H1 (cell line): ENCODE results near the gene MPP3. TPM values are rescaled to one million over a fixed set of nuclear protein-coding genes. Genes with fewer than 3 reads are reported as not detected.

Source experiments
- CTCF ChIA-PET: fragments of 300-600 bp; sonication (Branson Sonifier 250); formaldehyde crosslinking; loops from one replicate; lab custom pipeline; 2021; ENCODE audit not compliant: partially characterized antibody; lab: Charles Lee
- POLR2A ChIA-PET: fragments of 300-600 bp; sonication (Branson Sonifier 250); formaldehyde crosslinking; loops from one replicate; lab custom pipeline; 2021; ENCODE audit warnings: inconsistent platforms; ENCODE audit not compliant: partially characterized antibody; lab: Charles Lee
- DNase-seq, 2 experiments: peaks; one replicate each; pipeline versions ENCODE4 v3.0.0 to v3.0.0-alpha.2; 2010 to 2022; ENCODE audit warnings: low spot score in 2 of 2, low read depth in 1 of 2, mixed read lengths in 1 of 2
- FAIRE-seq: peaks from 2 replicates; lab custom pipeline; 2011; peaks lifted over from hg19 to GRCh38; lab: Jason Lieb, UNC
- H2AFZ ChIP-seq: 2 replicates; pipeline ENCODE4 v1.8.1; 2012; ENCODE audit warnings: low read length, inconsistent platforms
- H2AK5ac ChIP-seq: 2 replicates; pipeline ENCODE4 v1.6.1; 2013; ENCODE audit warnings: low read depth, low read length
- H2BK120ac ChIP-seq: replicated peaks from 2 replicates; pipeline ENCODE3; 2013; ENCODE audit warnings: low read depth, low read length, inconsistent platforms
- H2BK12ac ChIP-seq: 2 replicates; pipeline ENCODE4 v1.6.1; 2013; ENCODE audit warnings: low read depth, low read length
- H2BK15ac ChIP-seq: 2 replicates; pipeline ENCODE4 v1.6.1; 2013; ENCODE audit warnings: low read length
- H2BK20ac ChIP-seq: 2 replicates; pipeline ENCODE4 v1.6.1; 2013; ENCODE audit warnings: low read length
- H2BK5ac ChIP-seq: 2 replicates; pipeline ENCODE4 v1.6.1; 2013; ENCODE audit warnings: low read depth, low read length
- H3K14ac ChIP-seq: 2 replicates; pipeline ENCODE4 v1.6.1; 2013; ENCODE audit warnings: inconsistent platforms; ENCODE audit not compliant: insufficient read length
- H3K18ac ChIP-seq: 2 replicates; pipeline ENCODE4 v1.6.1; 2013; ENCODE audit warnings: low read length; ENCODE audit errors: extremely low read depth
- H3K23ac ChIP-seq: 2 replicates; pipeline ENCODE4 v1.6.1; 2013; ENCODE audit warnings: inconsistent platforms; ENCODE audit not compliant: insufficient read length
- H3K23me2 ChIP-seq: 2 replicates; pipeline ENCODE4 v1.6.1; 2013; ENCODE audit warnings: low read depth, low read length
- H3K27ac ChIP-seq: 2 replicates; pipeline ENCODE4 v1.6.1; 2011; ENCODE audit warnings: low read depth, low read length, inconsistent platforms
- H3K27me3 ChIP-seq, 4 experiments: replicated peaks in 1 of 4; 1 replicate in 1 of 4; 2 replicates in 3 of 4; pipeline versions ENCODE4 v1.6.1 to v1.8.1; 2011 to 2013; ENCODE audit warnings: low read length in 3 of 4, mild to moderate bottlenecking in 3 of 4, inconsistent platforms in 2 of 4, mixed read lengths in 2 of 4, moderate library complexity in 1 of 4; ENCODE audit not compliant: control insufficient read depth in 3 of 4, insufficient read depth in 3 of 4; ENCODE audit errors: extremely low read depth in 1 of 4
- H3K36me3 ChIP-seq, 4 experiments: 2 replicates each; pipeline versions ENCODE4 v1.6.1 to v1.8.1; 2011 to 2013; ENCODE audit warnings: mild to moderate bottlenecking in 4 of 4, low read length in 3 of 4, moderate library complexity in 2 of 4, control low read depth in 1 of 4, inconsistent platforms in 1 of 4; ENCODE audit not compliant: insufficient read depth in 4 of 4, control insufficient read depth in 2 of 4
- H3K4ac ChIP-seq: replicated peaks from 2 replicates; pipeline ENCODE3; 2013; ENCODE audit warnings: low read length, low read depth, mixed read lengths, inconsistent platforms; ENCODE audit not compliant: insufficient read length
- H3K4me1 ChIP-seq, 4 experiments: replicated peaks in 1 of 4; 1 replicate in 1 of 4; 2 replicates in 3 of 4; pipeline versions ENCODE4 v1.6.1 to v1.8.1; 2011 to 2013; ENCODE audit warnings: low read length in 3 of 4, inconsistent platforms in 2 of 4, mixed read lengths in 1 of 4; ENCODE audit not compliant: insufficient read depth in 4 of 4, control insufficient read depth in 3 of 4
- H3K4me2 ChIP-seq, 2 experiments: 2 replicates each; pipeline versions ENCODE4 v1.6.1 to v1.8.1; 2011 to 2013; ENCODE audit warnings: low read depth in 2 of 2, low read length in 2 of 2, control low read depth in 1 of 2, inconsistent platforms in 1 of 2, mild to moderate bottlenecking in 1 of 2; ENCODE audit not compliant: insufficient read depth in 1 of 2
- H3K4me3 ChIP-seq, 4 experiments: fragments of 200-600, 300-600 bp in 1 of 4; sonication (generic), shearing (Covaris generic), sonication (Bioruptor Twin) in 1 of 4; 2 replicates each; pipeline versions ENCODE4 v1.5.1 to v1.8.1; 2011 to 2016; ENCODE audit warnings: low read length in 4 of 4, low read depth in 3 of 4, control low read depth in 2 of 4, inconsistent platforms in 2 of 4, mild to moderate bottlenecking in 2 of 4, mixed read lengths in 1 of 4, moderate library complexity in 1 of 4; ENCODE audit not compliant: insufficient read depth in 2 of 4; ENCODE audit errors: extremely low read depth in 1 of 4
- H3K56ac ChIP-seq: replicated peaks from 2 replicates; pipeline ENCODE3; 2013; ENCODE audit warnings: low read depth, mild to moderate bottlenecking, mixed read lengths, low read length, inconsistent platforms; ENCODE audit not compliant: insufficient read length
- H3K79me1 ChIP-seq: 2 replicates; pipeline ENCODE4 v1.6.1; 2013; ENCODE audit warnings: low read depth, low read length, control low read depth
- H3K79me2 ChIP-seq, 2 experiments: 2 replicates each; pipeline versions ENCODE4 v1.6.1 to v1.8.1; 2012 to 2013; ENCODE audit warnings: low read length in 2 of 2, mild to moderate bottlenecking in 2 of 2, inconsistent platforms in 1 of 2; ENCODE audit not compliant: insufficient read depth in 2 of 2, control insufficient read depth in 1 of 2
- H3K9ac ChIP-seq, 4 experiments: replicated peaks in 1 of 4; 1 replicate in 1 of 4; 2 replicates in 3 of 4; pipeline versions ENCODE4 v1.6.1 to v1.8.1; 2011 to 2013; ENCODE audit warnings: low read depth in 3 of 4, low read length in 3 of 4, control low read depth in 2 of 4, mild to moderate bottlenecking in 2 of 4, moderate library complexity in 2 of 4, inconsistent platforms in 1 of 4; ENCODE audit errors: extremely low read depth in 1 of 4
- H3K9me3 ChIP-seq, 2 experiments: 2 replicates each; pipeline versions ENCODE4 v1.6.1 to v1.8.1; 2012 to 2013; ENCODE audit warnings: mild to moderate bottlenecking in 2 of 2, moderate library complexity in 2 of 2, control low read depth in 1 of 2, inconsistent platforms in 1 of 2, low read depth in 1 of 2, low read length in 1 of 2, mixed read lengths in 1 of 2; ENCODE audit not compliant: insufficient read depth in 2 of 2
- H4K20me1 ChIP-seq, 2 experiments: replicated peaks in 1 of 2; 2 replicates each; pipeline versions ENCODE3 to v1.8.1; 2011 to 2013; ENCODE audit warnings: inconsistent platforms in 2 of 2, low read length in 2 of 2, mild to moderate bottlenecking in 1 of 2; ENCODE audit not compliant: insufficient read depth in 2 of 2, control insufficient read depth in 1 of 2
- H4K5ac ChIP-seq: 2 replicates; pipeline ENCODE4 v1.6.1; 2013; ENCODE audit warnings: low read length, low read depth, mixed read lengths, inconsistent platforms; ENCODE audit not compliant: insufficient read length
- H4K8ac ChIP-seq: 2 replicates; pipeline ENCODE4 v1.8.0; 2013; ENCODE audit warnings: mild to moderate bottlenecking, moderate library complexity, low read length, inconsistent platforms; ENCODE audit not compliant: insufficient read depth; ENCODE audit errors: extremely low read depth
- H4K91ac ChIP-seq: replicated peaks from 2 replicates; pipeline ENCODE3; 2013; ENCODE audit warnings: low read length, mixed read lengths, inconsistent platforms; ENCODE audit not compliant: insufficient read length
- CBX5 ChIP-seq: fragments of 300-800, 300-1000 bp; sonication (generic); IDR thresholded peaks from 2 replicates; pipeline ENCODE4 v1.7.1; 2016; ENCODE audit warnings: antibody characterized with exemption, low read length, low read depth
- CTBP2 ChIP-seq: IDR thresholded peaks from 2 replicates; pipeline ENCODE4 v1.7.0; 2011; ENCODE audit warnings: borderline replicate concordance, mild to moderate bottlenecking, moderate library complexity, mixed read lengths, low read length; ENCODE audit not compliant: insufficient read depth, insufficient read length
- CTCF ChIP-seq, 3 experiments: IDR thresholded peaks; 1 replicate in 2 of 3; 2 replicates in 1 of 3; pipeline versions ENCODE4 v1.5.1 to v1.6.1; 2011; ENCODE audit warnings: low read length in 3 of 3, mild to moderate bottlenecking in 3 of 3, inconsistent platforms in 2 of 3, low read depth in 1 of 3, moderate library complexity in 1 of 3; ENCODE audit not compliant: insufficient read depth in 1 of 3; ENCODE audit errors: control extremely low read depth in 1 of 3
- HDAC2 ChIP-seq, 2 experiments: fragments of 300-600 bp in 1 of 2; sonication (generic) in 1 of 2; IDR thresholded peaks; 2 replicates each; pipeline ENCODE4 v1.6.1; 2011 to 2012; ENCODE audit warnings: low read depth in 2 of 2, low read length in 2 of 2, mild to moderate bottlenecking in 2 of 2, moderate library complexity in 2 of 2, borderline replicate concordance in 1 of 2, inconsistent platforms in 1 of 2
- HDAC6 ChIP-seq: IDR thresholded peaks from one replicate; pipeline ENCODE4 v1.7.1; 2012; ENCODE audit warnings: low read depth, mild to moderate bottlenecking, inconsistent platforms, low read length, moderate library complexity
- JUN ChIP-seq: IDR thresholded peaks from 2 replicates; pipeline ENCODE4 v1.6.1; 2011; ENCODE audit warnings: low read depth, mild to moderate bottlenecking, improper control_type of control experiment, low read length
- POLR2A ChIP-seq, 2 experiments: IDR thresholded peaks; 1 replicate in 1 of 2; 2 replicates in 1 of 2; pipeline ENCODE4 v1.6.1; 2011; ENCODE audit warnings: low read depth in 2 of 2, low read length in 2 of 2, mild to moderate bottlenecking in 2 of 2; ENCODE audit errors: control extremely low read depth in 1 of 2
- SUZ12 ChIP-seq: fragments of 200-600 bp; sonication (generic); IDR thresholded peaks from 2 replicates; pipeline ENCODE4 v1.6.1; 2012; ENCODE audit warnings: mild to moderate bottlenecking, inconsistent platforms, low read length, moderate library complexity, mixed read lengths
- WGBS, 2 experiments: shearing (Covaris generic) in 1 of 2; methylation state at CpG; one replicate each; pipeline versions ENCODE4 v1.1.6 to v1.1.7; 2013 to 2015; ENCODE audit warnings: low lambda C conversion rate in 2 of 2, mixed read lengths in 2 of 2, inconsistent platforms in 1 of 2, low coverage in 1 of 2, missing lambda C conversion rate in 1 of 2; ENCODE audit not compliant: insufficient replicate concordance in 2 of 2, insufficient coverage in 1 of 2, insufficient read length in 1 of 2; ENCODE audit errors: extremely low coverage in 1 of 2, missing lambda C conversion rate in 1 of 2; 5-methylcytosine and 5-hydroxymethylcytosine counted together
- polyA plus RNA-seq, 7 experiments: library from polyadenylated mRNA; depleted of rRNA in 3 of 7; stranded (reverse) in 5 of 7; unstranded in 2 of 7; fragments of >200 nt in 5 of 7; fragments of 200-250 nt in 2 of 7; gene quantifications; 1 replicate in 5 of 7; 2 replicates in 1 of 7; 4 replicates in 1 of 7; pipeline versions ENCODE4 v1.2.1 to v1.2.3, GENCODE V29; 2011 to 2013; ENCODE audit warnings: missing spikeins in 2 of 7, mixed read lengths in 2 of 7
- total RNA-seq: library from RNA; stranded (reverse); fragmentation: NEBNext Ultra II Directional; extraction: Animal tissue kit (Norgen Biotek cat#: 25700); gene quantifications from 2 replicates; pipeline ENCODE4 v1.2.1, GENCODE V29; 2021
- TF ChIP-seq, protein P1 (sequence below): IDR thresholded peaks from 2 replicates; pipeline ENCODE4 v1.6.1; 2012; ENCODE audit warnings: low read length, inconsistent platforms

Gene MPP3
- total and polyA plus RNA-seq, 2 of the 8 experiments (the other 6 are each of a cell fraction or from before 2014, with no cell fraction given) = 3.1 to 6.1 TPM

GRCh38 chr17:43817826-43818225, 15.1 kb downstream of the MPP3 start:
- Histone ChIP-seq H4K5ac (no peak overlapping the region), H3K9me3 (no peaks in the 10 kb centered on the region), H3K9ac (no peak overlapping the region), H2BK12ac (no peak overlapping the region), H3K36me3 (no peaks in the 10 kb centered on the region), H3K4me2 (no peak overlapping the region), H4K20me1 (peaks cover 0 to 1% of the 10 kb centered on the region in 2 experiments), H3K23me2 (no peaks in the 10 kb centered on the region), H2BK120ac (no peak overlapping the region), H2BK20ac (no peak overlapping the region), H3K27me3 (no peaks in the 10 kb centered on the region), H3K4me1 (no peaks in the 10 kb centered on the region; a peak in 1 of 7 replicates), H3K79me2 (no peaks in the 10 kb centered on the region), H3K18ac (no peak overlapping the region), H3K56ac (no peak overlapping the region), H2BK5ac (no peak overlapping the region), H3K4ac (no peak overlapping the region), H2AFZ (no peak overlapping the region), H4K91ac (no peak overlapping the region), H4K8ac (no peak overlapping the region; the same call in 1 of the 2 replicates), H3K79me1 (no peaks in the 10 kb centered on the region), H2AK5ac (no peak overlapping the region), H3K23ac (no peak overlapping the region), H3K27ac (no peak overlapping the region), H2BK15ac (no peak overlapping the region), H3K14ac (no peak overlapping the region), H3K4me3 (no peak overlapping the region)
- CTCF ChIA-PET = interaction anchor here (0.5 to 3.9 kb wide), 13 partner anchors 9 to 1493 kb away, joined by 3 to 22 read pairs (median 3); partner anchors contain the start of gene CD300LG
- WGBS, 2 experiments = 86% methylated on average over 9 of the region's 9 CpGs; no CpG with 5 or more reads in 1 of the 2 experiments
- no peak for FAIRE-seq
- POLR2A ChIA-PET = interaction anchor here (0.9 to 1.3 kb wide), 4 partner anchors 9 to 17 kb away, joined by 3 to 5 read pairs (median 4); no protein-coding TSS in a partner anchor
- DNase-seq = no peak
- no peak for TF ChIP-seq HDAC6
- TF ChIP-seq CBX5 = no peak
- no peak for TF ChIP-seq CTBP2
- no peak for TF ChIP-seq HDAC2 (IDR thresholded peaks at IDR 0.05; ENCODE audit: borderline replicate concordance in 1 of 2, low read depth in 2 of 2, low read length in 2 of 2)
- TF ChIP-seq POLR2A (IDR thresholded peaks at IDR 0.05; ENCODE audit: control extremely low read depth in 1 of 2, low read depth in 2 of 2, low read length in 2 of 2) = no peak
- TF ChIP-seq CTCF (IDR thresholded peaks at IDR 0.05; ENCODE audit: control extremely low read depth in 1 of 3, insufficient read depth in 1 of 3, low read depth in 1 of 3, low read length in 3 of 3) = no peak
- no peak for TF ChIP-seq JUN
- TF ChIP-seq, protein P1, sequence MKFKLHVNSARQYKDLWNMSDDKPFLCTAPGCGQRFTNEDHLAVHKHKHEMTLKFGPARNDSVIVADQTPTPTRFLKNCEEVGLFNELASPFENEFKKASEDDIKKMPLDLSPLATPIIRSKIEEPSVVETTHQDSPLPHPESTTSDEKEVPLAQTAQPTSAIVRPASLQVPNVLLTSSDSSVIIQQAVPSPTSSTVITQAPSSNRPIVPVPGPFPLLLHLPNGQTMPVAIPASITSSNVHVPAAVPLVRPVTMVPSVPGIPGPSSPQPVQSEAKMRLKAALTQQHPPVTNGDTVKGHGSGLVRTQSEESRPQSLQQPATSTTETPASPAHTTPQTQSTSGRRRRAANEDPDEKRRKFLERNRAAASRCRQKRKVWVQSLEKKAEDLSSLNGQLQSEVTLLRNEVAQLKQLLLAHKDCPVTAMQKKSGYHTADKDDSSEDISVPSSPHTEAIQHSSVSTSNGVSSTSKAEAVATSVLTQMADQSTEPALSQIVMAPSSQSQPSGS = no peak
- TF ChIP-seq SUZ12 = no peak
